ENCODE results near the gene PTH2.

The PTH2 gene

GRCh38 chr19:49374665-49375434 lies 48.4 kb downstream of the PTH2 start:
- no peak for TF ChIP-seq CTCF (IDR thresholded peaks at IDR 0.05)
